ENCODE data around the gene SST. TPM values are rescaled to one million over a fixed set of nuclear protein-coding genes. Genes with fewer than 3 reads are reported as not detected.

Gene SST
- total RNA-seq, 3 donors from 2014 or later (not counting 1 experiment from before 2014, with no cell fraction given), result not detected

GRCh38 chr3:187619461-187619860 is 50.7 kb downstream of the SST start:
- peaks cover 7 to 31% of the 10 kb centered on the region in 2 donors for H3K27me3 Mint-ChIP-seq (ENCODE audit: low read depth in 2 of 2)
- H3K27me3 ChIP-seq (ENCODE audit: control insufficient read depth, insufficient read depth, low read length), result no peaks in the 10 kb centered on the region
- H3K36me3 Mint-ChIP-seq, result no peaks in the 10 kb centered on the region

More at GRCh38 chr3:187619461-187619860, 50.7 kb downstream of the SST start:
- Histone ChIP-seq H3K36me3 (ENCODE audit: control insufficient read depth, insufficient read depth, low read length) (no peaks in the 10 kb centered on the region), H3K9me3 (ENCODE audit: control insufficient read depth, insufficient read depth, low read length) (no peaks in the 10 kb centered on the region), H3K4me3 (ENCODE audit: low read length) (no peak overlapping the region), H3K4me1 (ENCODE audit: control insufficient read depth, insufficient read depth, low read length) (no peaks in the 10 kb centered on the region), H3K27ac (ENCODE audit: low read length) (no peak overlapping the region)
- H3K4me3 Mint-ChIP-seq, result no peak overlapping the region
- WGBS (ENCODE audit: insufficient coverage), result 100% methylated on average over 2 of the region's 2 CpGs
- intact Hi-C loops (cut with micrococcal nuclease), result no loop called here
- no peak for TF ChIP-seq CTCF (IDR thresholded peaks at IDR 0.05)
- no peak for DNase-seq
- H3K27ac Mint-ChIP-seq, result no peak overlapping the region
- no peak for ATAC-seq
- no peaks in the 10 kb centered on the region for H3K9me3 Mint-ChIP-seq
- peaks cover 8 to 13% of the 10 kb centered on the region in 2 donors for H3K4me1 Mint-ChIP-seq

Other genes starting within 250 kb of the SST start
- not detected for gene RTP2, start 32.2 kb upstream of the SST start, total RNA-seq
- 10 to 100 TPM; 41.0 to 59.0 (median 45.2) TPM for gene BCL6, start 75.1 kb upstream of the SST start, total RNA-seq

All from natural killer cell (primary cell).